Ovary (tissue), 9 donors: Measurements from ENCODE around the gene LRFN4. TPM values are rescaled to one million over a fixed set of nuclear protein-coding genes. Genes with fewer than 3 reads are reported as not detected.

ENCODE experiments used
- DNase-seq, 5 donors: peaks; one replicate each; pipeline ENCODE4 v3.0.0-alpha.2; 2019 to 2020
- H3K27ac ChIP-seq, 2 donors: fragments of 200-600 bp; one replicate each; pipeline versions ENCODE4 v1.5.1 to v1.8.0; 2019 to 2022
- H3K27me3 ChIP-seq: fragments of 200-600 bp; one replicate; pipeline ENCODE4 v1.8.0; 2022
- H3K36me3 ChIP-seq: fragments of 200-600 bp; sonication (generic); one replicate; pipeline ENCODE4 v1.5.1; 2019
- H3K4me1 ChIP-seq: one replicate; pipeline ENCODE4 v1.8.1; 2013; ENCODE audit warnings: mild to moderate bottlenecking, moderate library complexity; ENCODE audit not compliant: insufficient read depth
- H3K4me3 ChIP-seq: fragments of 200-600 bp; sonication (generic); one replicate; pipeline ENCODE4 v1.5.1; 2017
- H3K9me3 ChIP-seq, 2 donors: fragments of 200-600 bp in 1 of 2; sonication (generic) in 1 of 2; one replicate each; pipeline versions ENCODE4 v1.5.1 to v1.8.1; 2013 to 2019; ENCODE audit warnings: mild to moderate bottlenecking in 1 of 2, moderate library complexity in 1 of 2
- EP300 ChIP-seq: sonication (generic); formaldehyde crosslinking; IDR thresholded peaks from one replicate; pipeline ENCODE4 v1.6.1; 2017; ENCODE audit warnings: antibody characterized with exemption
- POLR2A ChIP-seq: fragments of 450-650 bp; IDR thresholded peaks from one replicate; pipeline ENCODE4 v1.6.1; 2017; ENCODE audit warnings: antibody characterized with exemption, mild to moderate bottlenecking, moderate library complexity
- WGBS, 3 donors: extraction: QIAGEN DNeasy Blood & Tissue Kit in 1 of 3; methylation state at CpG; one replicate each; pipeline versions ENCODE4 v1.1.5 to v1.1.7; 2013 to 2017; 5-methylcytosine and 5-hydroxymethylcytosine counted together
- intact Hi-C, 4 donors: fragments of 100-400 bp; cut with DNase I; formaldehyde crosslinking; loops; one replicate each; pipeline versions ENCODE4 v1.11.0 to v1.15.1; 2022 to 2023
- polyA plus RNA-seq, 2 donors: library from polyadenylated mRNA; stranded (reverse); fragments of 200-250 nt in 1 of 2; fragments of 350-450 nt in 1 of 2; fragmentation: Illumina TruSeq in 1 of 2; extraction: RNeasy Lipid Tissue Mini Kit (QIAGEN cat#74804) in 1 of 2; gene quantifications; one replicate each; pipeline ENCODE4 v1.2.3, GENCODE V29; 2013 to 2014
- total RNA-seq, 7 donors: library from RNA; depleted of rRNA in 2 of 7; stranded (reverse); fragments of >200 nt in 2 of 7; fragmentation: NEBNext Ultra II Directional in 3 of 7; extraction: Animal tissue kit (Norgen Biotek cat#: 25700) in 3 of 7; gene quantifications; one replicate each; pipeline versions ENCODE4 v1.1.0 to v1.2.4, GENCODE V29; 2016 to 2023
- TF ChIP-seq, protein P1 (sequence below), 3 donors: fragments of 450-650 bp in 2 of 3; fragments of 200-600 bp in 1 of 3; IDR thresholded peaks; one replicate each; pipeline versions ENCODE4 v1.5.1 to v1.8.0; 2016 to 2022; ENCODE audit warnings: antibody characterized with exemption in 3 of 3, mild to moderate bottlenecking in 1 of 3
- donor health status: DM: no; HTN: no; CAD: no; lungs with moderate emphysema.
- donor health status: DM: no; HTN: no; CAD: no.
- donor health status: Bipolar disorder and iron deficiency.
- donor health status: DM: yes; HTN: yes; CAD: no.
- donor health status: DM: no; HTN: no; CAD: no.
- donor health status: DM: yes; HTN: yes; CAD: no.

LRFN4 gene
- total and polyA plus RNA-seq, 9 donors: 1.3 to 18.1 (median 9.3) TPM; not detected in 1

DNA sequence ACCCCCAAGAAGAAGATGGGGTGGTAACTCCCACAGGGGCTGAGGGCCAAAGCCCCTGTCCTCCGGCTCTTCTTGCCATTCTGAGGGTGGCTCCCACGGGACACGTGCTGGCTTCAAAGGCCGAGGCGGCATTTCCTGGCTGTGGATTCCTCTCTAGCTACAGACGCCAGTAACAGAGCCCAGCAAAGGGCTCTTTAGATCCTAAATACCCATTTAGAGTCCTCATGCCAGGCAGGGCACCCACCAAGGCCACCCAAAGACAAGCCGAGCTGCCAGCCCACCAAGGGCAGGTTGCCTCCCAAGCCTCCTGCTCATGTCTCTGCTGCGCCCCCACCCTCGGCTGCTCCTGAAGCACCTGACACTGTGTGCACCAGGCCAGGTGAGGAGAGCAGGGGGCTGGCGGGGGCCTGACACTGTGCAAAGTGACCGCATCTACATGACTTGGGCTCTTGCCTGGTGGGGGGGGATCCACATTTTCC, 5.7 kb downstream of the LRFN4 start:
- H3K4me3 ChIP-seq: no peak overlapping the region
- DNase-seq: no peak
- 92 to 96% (median 95%) methylated on average over 11 of the region's 11 CpGs for WGBS, 3 donors
- H3K36me3 ChIP-seq: no peaks in the 10 kb centered on the region
- no peaks in the 10 kb centered on the region for H3K27me3 ChIP-seq
- no peak overlapping the region for H3K27ac ChIP-seq
- no peaks in the 10 kb centered on the region for H3K4me1 ChIP-seq
- no peak for TF ChIP-seq POLR2A
- TF ChIP-seq EP300: no peak
- TF ChIP-seq, protein P1, sequence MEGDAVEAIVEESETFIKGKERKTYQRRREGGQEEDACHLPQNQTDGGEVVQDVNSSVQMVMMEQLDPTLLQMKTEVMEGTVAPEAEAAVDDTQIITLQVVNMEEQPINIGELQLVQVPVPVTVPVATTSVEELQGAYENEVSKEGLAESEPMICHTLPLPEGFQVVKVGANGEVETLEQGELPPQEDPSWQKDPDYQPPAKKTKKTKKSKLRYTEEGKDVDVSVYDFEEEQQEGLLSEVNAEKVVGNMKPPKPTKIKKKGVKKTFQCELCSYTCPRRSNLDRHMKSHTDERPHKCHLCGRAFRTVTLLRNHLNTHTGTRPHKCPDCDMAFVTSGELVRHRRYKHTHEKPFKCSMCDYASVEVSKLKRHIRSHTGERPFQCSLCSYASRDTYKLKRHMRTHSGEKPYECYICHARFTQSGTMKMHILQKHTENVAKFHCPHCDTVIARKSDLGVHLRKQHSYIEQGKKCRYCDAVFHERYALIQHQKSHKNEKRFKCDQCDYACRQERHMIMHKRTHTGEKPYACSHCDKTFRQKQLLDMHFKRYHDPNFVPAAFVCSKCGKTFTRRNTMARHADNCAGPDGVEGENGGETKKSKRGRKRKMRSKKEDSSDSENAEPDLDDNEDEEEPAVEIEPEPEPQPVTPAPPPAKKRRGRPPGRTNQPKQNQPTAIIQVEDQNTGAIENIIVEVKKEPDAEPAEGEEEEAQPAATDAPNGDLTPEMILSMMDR (IDR thresholded peaks at IDR 0.05): no peak
- intact Hi-C loops: no loop called here
- H3K9me3 ChIP-seq: no peaks in the 10 kb centered on the region

DNA sequence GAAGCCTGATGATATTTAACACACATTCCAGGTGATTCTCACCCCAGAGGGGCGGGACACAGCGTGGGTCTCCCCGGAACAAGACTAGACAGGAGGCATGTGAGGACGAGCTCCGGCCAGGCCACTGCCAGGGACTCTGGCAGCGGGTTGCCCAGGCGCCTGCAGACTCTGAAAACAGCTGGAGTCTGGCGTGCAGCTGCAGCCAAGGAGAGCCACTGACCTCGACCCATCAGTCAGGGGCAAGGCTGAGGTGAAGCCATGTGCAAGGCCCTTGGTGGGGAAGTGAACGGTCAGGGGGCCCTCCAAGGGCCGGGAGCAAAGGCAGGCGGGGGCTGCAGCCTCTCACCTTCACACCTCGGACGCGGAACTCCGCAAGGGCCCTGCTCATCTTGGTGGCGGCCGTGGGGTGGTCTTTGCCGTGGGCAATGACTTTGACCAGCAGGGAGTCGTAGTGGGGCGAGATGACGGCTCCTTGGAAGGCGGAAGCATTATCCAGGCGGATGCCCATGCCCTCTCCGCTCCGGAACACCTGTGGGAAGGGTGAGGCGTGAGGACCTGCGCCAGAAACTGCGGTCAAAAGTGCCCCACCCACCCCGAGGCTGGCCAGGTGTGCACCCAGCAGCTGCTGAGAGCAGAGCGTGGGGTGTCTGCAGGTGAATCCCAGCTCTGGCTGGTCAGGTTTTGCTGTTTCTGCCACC, 6.7 kb downstream of the LRFN4 start:
- H3K36me3 ChIP-seq: no peaks in the 10 kb centered on the region
- no peak overlapping the region for H3K27ac ChIP-seq
- DNase-seq: no peak
- H3K4me3 ChIP-seq: no peak overlapping the region
- H3K27me3 ChIP-seq: no peaks in the 10 kb centered on the region
- TF ChIP-seq EP300 (no peak), POLR2A (no peak)
- TF ChIP-seq, protein P1 (IDR thresholded peaks at IDR 0.05): no peak
- WGBS, 3 donors: 79 to 85% (median 81%) methylated on average over 31 of the region's 31 CpGs
- H3K9me3 ChIP-seq: no peaks in the 10 kb centered on the region
- intact Hi-C loops: no loop called here
- H3K4me1 ChIP-seq: no peaks in the 10 kb centered on the region

DNA sequence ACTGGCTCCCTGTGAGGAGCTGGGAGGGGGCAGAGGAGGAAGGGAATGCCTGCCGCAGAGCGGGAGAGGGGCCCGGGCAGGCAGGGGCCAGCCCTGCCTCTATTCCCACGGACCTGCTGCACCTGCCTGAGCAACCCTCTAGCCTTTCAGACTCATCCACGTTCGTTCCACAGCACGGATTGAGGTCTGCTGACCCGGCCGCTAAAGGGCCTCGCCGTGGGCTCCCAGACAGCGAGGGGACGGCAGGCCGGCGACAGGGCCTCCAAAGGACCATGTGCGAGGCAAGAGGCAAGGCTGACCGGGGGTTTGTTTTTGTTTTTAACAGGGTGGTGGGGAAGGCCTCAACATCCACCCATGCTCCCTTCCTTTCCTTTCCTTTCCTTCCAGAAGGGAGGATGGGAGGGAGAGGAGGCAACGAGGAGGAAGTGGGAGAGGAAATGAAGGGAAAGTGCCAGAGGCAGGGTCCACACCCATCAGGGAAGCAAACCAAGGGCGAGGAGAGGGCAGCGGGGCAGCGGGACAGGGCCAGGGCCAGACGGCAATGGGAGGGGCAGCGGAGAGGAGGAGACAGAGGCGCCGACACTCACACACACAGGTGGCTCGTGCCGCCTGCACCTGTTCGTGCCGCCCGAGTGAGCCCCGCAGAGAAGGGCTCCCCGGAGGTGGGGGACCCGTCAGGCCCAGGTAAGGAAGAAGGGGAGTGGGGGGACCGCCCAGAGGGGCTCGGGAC, 7.5 kb downstream of the LRFN4 start:
- Histone ChIP-seq H3K4me1 (no peaks in the 10 kb centered on the region), H3K27ac (no peak overlapping the region), H3K9me3 (no peaks in the 10 kb centered on the region), H3K36me3 (no peaks in the 10 kb centered on the region), H3K4me3 (no peak overlapping the region), H3K27me3 (no peaks in the 10 kb centered on the region)
- intact Hi-C loops: no loop called here
- WGBS, 3 donors: 77 to 83% (median 83%) methylated on average over 35 of the region's 35 CpGs
- TF ChIP-seq EP300 (no peak), POLR2A (no peak)
- TF ChIP-seq, protein P1 (IDR thresholded peaks at IDR 0.05): no peak
- no peak for DNase-seq

DNA sequence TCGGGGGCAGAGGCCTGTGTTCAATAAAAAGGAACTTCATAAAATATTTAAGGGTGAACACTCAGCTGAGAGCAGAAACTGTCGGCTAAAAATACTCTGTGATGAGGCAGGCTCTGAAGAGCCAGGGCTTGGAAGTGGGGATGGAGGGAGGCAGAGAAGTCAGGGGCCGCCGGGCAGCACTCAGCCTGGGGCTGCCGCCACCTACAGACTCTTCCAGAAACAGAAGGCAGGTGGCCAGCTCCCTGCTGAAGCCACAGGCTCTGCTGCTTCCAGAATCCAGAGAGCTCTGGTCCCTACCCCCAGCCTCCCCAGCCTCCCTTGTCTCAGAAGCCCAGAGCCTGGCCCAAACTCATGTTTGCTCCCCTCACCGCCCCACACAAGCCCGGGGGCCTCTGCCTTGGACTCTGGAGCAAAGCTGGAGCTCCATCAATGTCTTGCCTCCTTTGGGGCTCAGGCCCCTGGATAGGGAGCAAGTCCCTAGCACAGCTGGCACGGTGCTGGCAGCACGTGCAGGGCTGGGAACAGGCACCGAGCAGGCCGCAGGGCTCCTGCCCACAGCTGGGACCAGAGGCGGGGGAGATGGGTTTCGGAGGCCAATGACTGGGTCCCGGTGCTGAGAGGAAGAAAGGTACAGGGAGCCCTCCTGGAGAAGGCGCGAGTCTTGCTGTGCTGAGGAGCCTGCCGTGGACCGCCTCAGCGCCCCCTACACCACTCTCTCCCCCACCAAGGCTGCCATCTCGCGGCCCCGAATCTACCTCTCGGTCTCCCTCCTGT, 8.2 kb downstream of the LRFN4 start:
- Histone ChIP-seq H3K4me3 (no peak overlapping the region), H3K4me1 (no peaks in the 10 kb centered on the region), H3K36me3 (no peaks in the 10 kb centered on the region), H3K27ac (no peak overlapping the region), H3K27me3 (no peaks in the 10 kb centered on the region), H3K9me3 (no peaks in the 10 kb centered on the region)
- TF ChIP-seq POLR2A (no peak), EP300 (no peak)
- TF ChIP-seq, protein P1 (IDR thresholded peaks at IDR 0.05): no peak
- 85 to 88% (median 86%) methylated on average over 23 of the region's 23 CpGs for WGBS, 3 donors
- intact Hi-C loops: no loop called here
- no peak for DNase-seq
